Activated CD4-positive, alpha-beta T cell treated with anti-CD3 and anti-CD28 coated beads for 36 hours (primary cell): Measurements from ENCODE around the gene SLC15A4. TPM values are rescaled to one million over a fixed set of nuclear protein-coding genes. Genes with fewer than 3 reads are reported as not detected.
"Not testable (repeated sequence)": the region's sequence is repeated elsewhere in the genome, so short reads cannot be mapped to it uniquely, and the experiment has no call there.

Experiments
- ATAC-seq: fragments of 200-7000 bp; cut with Tn5 transposase; one replicate; pipeline ENCODE4 v1.10.0; 2021; ENCODE audit warnings: mild to moderate bottlenecking, moderate library complexity
- CTCF ChIA-PET: fragments of 350-600 bp; sonication (Branson Sonifier 250); formaldehyde crosslinking; loops from one replicate; lab custom pipeline; 2021; ENCODE audit warnings: antibody characterized with exemption; lab: Charles Lee
- POLR2A ChIA-PET: fragments of 350-600 bp; sonication (Branson Sonifier 250); formaldehyde crosslinking; loops from one replicate; lab custom pipeline; 2021; ENCODE audit warnings: antibody characterized with exemption, inconsistent platforms; lab: Charles Lee
- DNase-seq: peaks from one replicate; pipeline ENCODE4 v3.0.0-alpha.2; 2020
- H3K27ac Mint-ChIP-seq: one replicate; pipeline ENCODE4 v1.8.0; 2021; ENCODE audit warnings: mixed read lengths
- H3K27me3 Mint-ChIP-seq: one replicate; pipeline ENCODE4 v1.8.0; 2021; ENCODE audit warnings: mixed read lengths
- H3K36me3 Mint-ChIP-seq: one replicate; pipeline ENCODE4 v1.8.0; 2021; ENCODE audit warnings: low read depth, mixed read lengths
- H3K4me1 Mint-ChIP-seq: one replicate; pipeline ENCODE4 v1.8.0; 2021; ENCODE audit warnings: mixed read lengths
- H3K4me3 Mint-ChIP-seq: one replicate; pipeline ENCODE4 v1.8.0; 2021; ENCODE audit warnings: mild to moderate bottlenecking, moderate library complexity, mixed read lengths
- H3K9me3 Mint-ChIP-seq: one replicate; pipeline ENCODE4 v1.8.0; 2021; ENCODE audit warnings: low read depth, mixed read lengths
- intact Hi-C, 2 experiments: fragments of 100-400 bp; cut with DNase I in 1 of 2; cut with micrococcal nuclease in 1 of 2; formaldehyde crosslinking; loops; one replicate each; pipeline versions ENCODE4 v1.14.2 to v1.15.1; 2022 to 2024; cut with DNase I, micrococcal nuclease
- total RNA-seq, 2 experiments: library from RNA; stranded (reverse); gene quantifications; one replicate each; pipeline ENCODE4 v1.2.3, GENCODE V29; 2021

Gene SLC15A4
- total RNA-seq, 2 experiments from 2014 or later = 24.2 to 25.9 TPM

DNA sequence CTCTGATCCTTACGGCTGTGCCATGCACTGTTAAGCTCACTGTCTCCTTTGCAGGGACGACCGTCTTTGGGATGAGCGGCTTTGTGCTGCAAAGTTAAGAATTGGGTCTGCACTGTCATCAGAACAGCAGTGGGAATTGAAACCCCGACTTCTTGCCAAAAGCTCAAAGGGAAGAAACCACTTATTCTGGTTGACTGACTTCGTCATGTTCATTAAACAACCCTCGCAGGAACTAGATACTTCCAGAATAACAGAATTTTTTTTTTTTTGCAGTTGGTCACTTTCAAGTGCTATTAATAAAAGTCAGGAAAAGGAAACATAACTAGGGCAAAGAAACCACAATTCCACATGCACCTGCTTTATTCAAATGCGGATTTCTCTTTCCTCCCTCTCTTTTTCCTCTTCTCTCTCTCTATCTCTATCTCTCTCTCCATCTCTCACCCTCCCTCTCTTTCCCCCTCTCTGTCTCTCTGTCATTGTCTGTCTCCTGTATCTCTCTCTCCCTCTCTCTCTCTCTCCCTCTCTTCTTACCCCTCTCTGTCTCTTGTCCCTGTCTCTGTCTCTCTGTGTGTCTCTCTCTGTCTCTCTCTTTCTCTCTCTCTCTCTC, 17.2 kb upstream of the SLC15A4 start:
- ATAC-seq = no peak
- H3K27me3 Mint-ChIP-seq = peaks cover 14% of the 10 kb centered on the region
- CTCF ChIA-PET = interaction anchor here (0.5 kb wide), 2 partner anchors 49 to 60 kb away, joined by 3 to 4 read pairs; no protein-coding TSS in a partner anchor
- H3K4me3 Mint-ChIP-seq = no peak overlapping the region
- H3K9me3 Mint-ChIP-seq = no peaks in the 10 kb centered on the region
- POLR2A ChIA-PET = no interaction called here
- no peak overlapping the region for H3K27ac Mint-ChIP-seq
- no peaks in the 10 kb centered on the region for H3K36me3 Mint-ChIP-seq
- intact Hi-C loops = no loop called here
- peaks cover 3% of the 10 kb centered on the region for H3K4me1 Mint-ChIP-seq
- DNase-seq = no peak

GRCh38 chr12:128839885-128840284, 16.1 kb upstream of the SLC15A4 start:
- POLR2A ChIA-PET, H3K4me1 Mint-ChIP-seq, H3K9me3 Mint-ChIP-seq, H3K36me3 Mint-ChIP-seq, H3K4me3 Mint-ChIP-seq, CTCF ChIA-PET, H3K27ac Mint-ChIP-seq, intact Hi-C loops, DNase-seq, ATAC-seq: not testable (repeated sequence)
- peaks cover 17% of the 10 kb centered on the region for H3K27me3 Mint-ChIP-seq

GRCh38 chr12:128833418-128833817, 9.7 kb upstream of the SLC15A4 start:
- CTCF ChIA-PET = interaction anchor here (0.7 kb wide), 1 partner anchor 12 kb away, joined by 3 read pairs; no protein-coding TSS in a partner anchor
- POLR2A ChIA-PET = no interaction called here
- Mint-ChIP-seq H3K36me3 (no peaks in the 10 kb centered on the region), H3K27me3 (peaks cover 16% of the 10 kb centered on the region), H3K9me3 (no peaks in the 10 kb centered on the region), H3K4me3 (no peak overlapping the region), H3K4me1 (peaks cover 14% of the 10 kb centered on the region), H3K27ac (no peak overlapping the region)
- intact Hi-C loops = no loop called here
- DNase-seq (no peak), ATAC-seq (no peak)

DNA sequence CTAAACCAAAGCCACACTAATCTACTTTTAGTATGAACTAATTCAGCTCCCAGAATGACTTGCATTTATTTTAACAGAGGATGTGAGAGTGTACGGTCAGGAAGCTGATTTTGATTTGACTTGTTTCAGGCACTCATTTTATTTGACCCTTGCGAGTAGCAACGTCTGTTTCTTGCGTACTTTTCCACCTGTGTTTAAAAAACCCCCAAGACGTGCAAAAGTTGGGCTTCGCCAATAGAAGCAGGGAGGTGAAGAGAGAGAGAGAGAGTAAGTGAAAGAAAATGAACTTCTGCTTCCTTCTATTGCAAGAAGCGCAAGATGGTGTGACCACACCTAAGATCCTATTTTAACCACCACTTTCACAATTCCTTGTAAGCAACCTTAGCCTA, 6.7 kb upstream of the SLC15A4 start:
- ChIA-PET CTCF (no interaction called here), POLR2A (no interaction called here)
- peaks cover 1% of the 10 kb centered on the region for H3K36me3 Mint-ChIP-seq
- H3K4me3 Mint-ChIP-seq = no peak overlapping the region
- H3K27me3 Mint-ChIP-seq = peaks cover 16% of the 10 kb centered on the region
- DNase-seq = no peak
- no peak overlapping the region for H3K27ac Mint-ChIP-seq
- peak; percentile 14 for ATAC-seq
- peaks cover 14% of the 10 kb centered on the region for H3K4me1 Mint-ChIP-seq
- H3K9me3 Mint-ChIP-seq = peaks cover 7% of the 10 kb centered on the region
- intact Hi-C loops = no loop called here

GRCh38 chr12:128829861-128830504, 6.2 kb upstream of the SLC15A4 start:
- intact Hi-C loops = no loop called here
- peak overlapping the region; percentile 58 for H3K27ac Mint-ChIP-seq
- peaks cover 1% of the 10 kb centered on the region for H3K36me3 Mint-ChIP-seq
- H3K4me3 Mint-ChIP-seq = no peak overlapping the region
- peak; percentile 96 for ATAC-seq
- ChIA-PET POLR2A (no interaction called here), CTCF (no interaction called here)
- H3K4me1 Mint-ChIP-seq = peaks cover 15% of the 10 kb centered on the region
- H3K27me3 Mint-ChIP-seq = peaks cover 12% of the 10 kb centered on the region
- peak; percentile 57 for DNase-seq
- peaks cover 7% of the 10 kb centered on the region for H3K9me3 Mint-ChIP-seq

- Mint-ChIP-seq H3K36me3 (peaks cover 4% of the 10 kb centered on the region), H3K4me1 (peaks cover 18% of the 10 kb centered on the region), H3K27me3 (peaks cover 12% of the 10 kb centered on the region), H3K27ac (no peak overlapping the region), H3K4me3 (no peak overlapping the region), H3K9me3 (peaks cover 7% of the 10 kb centered on the region)
- intact Hi-C loops = no loop called here
- ATAC-seq (no peak), DNase-seq (no peak)
- ChIA-PET POLR2A (no interaction called here), CTCF (no interaction called here)
These were observed 4.0 kb upstream of the SLC15A4 start for GRCh38 chr12:128827724-128828123.

DNA sequence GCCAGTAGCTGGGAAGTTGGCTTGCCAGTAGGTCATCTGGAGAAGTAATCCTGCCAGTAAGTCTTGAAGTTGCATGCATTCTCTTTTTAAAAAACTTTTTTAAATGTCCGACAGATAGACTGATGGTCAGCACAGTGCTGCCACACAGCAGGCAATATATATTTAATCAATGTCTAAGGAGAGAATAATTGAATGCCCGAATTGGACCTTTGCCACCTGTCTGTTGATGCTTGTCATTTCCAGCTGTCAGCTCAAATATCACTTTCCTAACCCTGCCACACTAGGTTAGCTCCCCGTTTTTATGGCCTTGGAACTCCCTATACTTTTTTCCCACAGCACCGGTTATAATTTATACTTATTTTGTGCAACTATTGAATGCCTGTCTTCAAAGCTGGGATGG, 2.1 kb upstream of the SLC15A4 start:
- Mint-ChIP-seq H3K4me3 (no peak overlapping the region), H3K9me3 (peaks cover 7% of the 10 kb centered on the region), H3K27ac (no peak overlapping the region), H3K36me3 (peaks cover 13% of the 10 kb centered on the region), H3K27me3 (peaks cover 12% of the 10 kb centered on the region), H3K4me1 (peaks cover 32% of the 10 kb centered on the region)
- POLR2A ChIA-PET = no interaction called here
- CTCF ChIA-PET = no interaction called here
- ATAC-seq (no peak), DNase-seq (no peak)
- intact Hi-C loops = loop anchor here (2.0 kb wide), 2 partner anchors 43 to 89 kb away; no protein-coding TSS in a partner anchor

GRCh38 chr12:128823216-128823915, 392 bp downstream of the SLC15A4 start:
- Mint-ChIP-seq H3K4me1 (peaks cover 34% of the 10 kb centered on the region), H3K27me3 (peaks cover 2% of the 10 kb centered on the region), H3K4me3 (peak overlapping the region; percentile 86), H3K27ac (peak overlapping the region; percentile 51), H3K36me3 (peaks cover 27% of the 10 kb centered on the region), H3K9me3 (peaks cover 7% of the 10 kb centered on the region)
- intact Hi-C loops = no loop called here
- DNase-seq (peak; percentile 49), ATAC-seq (peak; percentile 14)
- ChIA-PET POLR2A (no interaction called here), CTCF (no interaction called here)

DNA sequence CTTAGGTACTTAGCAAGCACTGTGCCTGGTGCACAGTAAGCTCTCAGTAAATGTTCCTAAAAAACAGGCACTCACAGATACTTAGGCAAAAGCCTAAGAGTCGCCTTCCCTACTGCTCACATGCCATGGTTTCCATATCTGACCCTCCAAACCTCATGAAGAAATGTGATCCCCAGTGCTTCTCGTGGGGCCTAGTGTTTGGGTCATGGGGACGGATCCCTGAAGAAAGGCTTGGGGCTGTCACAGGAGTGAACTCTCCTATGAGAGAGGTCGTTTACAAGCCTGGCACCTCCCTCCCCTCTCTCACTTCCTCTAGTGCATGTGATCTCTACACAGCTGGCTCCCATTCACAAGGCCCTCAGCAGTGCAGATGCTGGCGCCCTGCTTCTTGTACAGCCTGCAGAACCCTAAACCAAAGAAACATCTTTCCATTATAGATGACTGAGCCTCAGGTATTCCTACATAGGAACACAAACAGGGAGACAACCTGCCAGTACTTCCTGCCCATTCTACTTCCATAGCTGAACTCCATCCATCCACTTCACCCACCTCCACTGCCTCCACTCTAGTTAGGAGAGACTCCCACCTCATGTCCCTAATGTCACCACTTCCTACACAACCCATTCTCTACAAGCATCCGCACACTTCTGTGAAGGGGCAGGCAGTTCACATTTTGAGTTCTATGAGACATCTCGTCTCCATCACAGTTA, 2.9 kb downstream of the SLC15A4 start:
- POLR2A ChIA-PET = interaction anchor here (0.6 to 0.9 kb wide), 3 partner anchors 11 to 1883 kb away, joined by 3 to 4 read pairs (median 3); no protein-coding TSS in a partner anchor
- CTCF ChIA-PET = interaction anchor here (1.9 kb wide), 1 partner anchor 11 kb away, joined by 9 read pairs; no protein-coding TSS in a partner anchor
- intact Hi-C loops = no loop called here
- peaks cover 26% of the 10 kb centered on the region for H3K36me3 Mint-ChIP-seq
- DNase-seq (peak; percentile 31), ATAC-seq (peak; percentile 13)
- no peaks in the 10 kb centered on the region for H3K9me3 Mint-ChIP-seq
- peak overlapping the region; percentile 61 for H3K27ac Mint-ChIP-seq
- H3K27me3 Mint-ChIP-seq = no peaks in the 10 kb centered on the region
- H3K4me3 Mint-ChIP-seq = peak overlapping the region; percentile 86
- peaks cover 55% of the 10 kb centered on the region for H3K4me1 Mint-ChIP-seq

- Mint-ChIP-seq H3K36me3 (peaks cover 26% of the 10 kb centered on the region), H3K27me3 (no peaks in the 10 kb centered on the region), H3K9me3 (no peaks in the 10 kb centered on the region), H3K27ac (no peak overlapping the region), H3K4me3 (no peak overlapping the region), H3K4me1 (peaks cover 58% of the 10 kb centered on the region)
- CTCF ChIA-PET = no interaction called here
- DNase-seq (no peak), ATAC-seq (no peak)
- intact Hi-C loops = no loop called here
- POLR2A ChIA-PET = interaction anchor here (0.6 kb wide), 1 partner anchor 77 kb away, joined by 3 read pairs; no protein-coding TSS in a partner anchor
These were observed 3.5 kb downstream of the SLC15A4 start for GRCh38 chr12:128820253-128820652.
